Measurements from ENCODE around the gene CLIP1.
"Not testable (repeated sequence)": the region's sequence is repeated elsewhere in the genome, so short reads cannot be mapped to it uniquely, and the experiment has no call there.

Gene CLIP1

GRCh38 chr12:122366685-122367475 lies 55.6 kb downstream of the CLIP1 start:
- TF ChIP-seq, protein P1, sequence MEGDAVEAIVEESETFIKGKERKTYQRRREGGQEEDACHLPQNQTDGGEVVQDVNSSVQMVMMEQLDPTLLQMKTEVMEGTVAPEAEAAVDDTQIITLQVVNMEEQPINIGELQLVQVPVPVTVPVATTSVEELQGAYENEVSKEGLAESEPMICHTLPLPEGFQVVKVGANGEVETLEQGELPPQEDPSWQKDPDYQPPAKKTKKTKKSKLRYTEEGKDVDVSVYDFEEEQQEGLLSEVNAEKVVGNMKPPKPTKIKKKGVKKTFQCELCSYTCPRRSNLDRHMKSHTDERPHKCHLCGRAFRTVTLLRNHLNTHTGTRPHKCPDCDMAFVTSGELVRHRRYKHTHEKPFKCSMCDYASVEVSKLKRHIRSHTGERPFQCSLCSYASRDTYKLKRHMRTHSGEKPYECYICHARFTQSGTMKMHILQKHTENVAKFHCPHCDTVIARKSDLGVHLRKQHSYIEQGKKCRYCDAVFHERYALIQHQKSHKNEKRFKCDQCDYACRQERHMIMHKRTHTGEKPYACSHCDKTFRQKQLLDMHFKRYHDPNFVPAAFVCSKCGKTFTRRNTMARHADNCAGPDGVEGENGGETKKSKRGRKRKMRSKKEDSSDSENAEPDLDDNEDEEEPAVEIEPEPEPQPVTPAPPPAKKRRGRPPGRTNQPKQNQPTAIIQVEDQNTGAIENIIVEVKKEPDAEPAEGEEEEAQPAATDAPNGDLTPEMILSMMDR (IDR thresholded peaks at IDR 0.05; ENCODE audit: low read depth, low read length) = no peak
- H3K9me3 ChIP-seq (ENCODE audit: severe bottlenecking) = no peaks in the 10 kb centered on the region
- no peak overlapping the region for H3K4me3 ChIP-seq (ENCODE audit: low read depth, low read length)
- no peak overlapping the region for H3K27ac ChIP-seq
- no peaks in the 10 kb centered on the region for H3K27me3 ChIP-seq (ENCODE audit: insufficient read depth, low read depth, severe bottlenecking)
- no peak for DNase-seq
- H3K36me3 ChIP-seq = peaks cover 9% of the 10 kb centered on the region

GRCh38 chr12:122365226-122365625 lies 57.2 kb downstream of the CLIP1 start:
- not testable (repeated sequence) for H3K27ac ChIP-seq; H3K4me3 ChIP-seq (ENCODE audit: low read depth, low read length); DNase-seq; H3K9me3 ChIP-seq (ENCODE audit: severe bottlenecking); H3K27me3 ChIP-seq (ENCODE audit: insufficient read depth, low read depth, severe bottlenecking)
- H3K36me3 ChIP-seq = peaks cover 20% of the 10 kb centered on the region

GRCh38 chr12:122363782-122364181 lies 58.7 kb downstream of the CLIP1 start:
- H3K9me3 ChIP-seq (ENCODE audit: severe bottlenecking) = no peaks in the 10 kb centered on the region
- TF ChIP-seq, protein P1 (IDR thresholded peaks at IDR 0.05; ENCODE audit: low read depth, low read length) = no peak
- no peaks in the 10 kb centered on the region for H3K27me3 ChIP-seq (ENCODE audit: insufficient read depth, low read depth, severe bottlenecking)
- peaks cover 20% of the 10 kb centered on the region for H3K36me3 ChIP-seq
- no peak overlapping the region for H3K4me3 ChIP-seq (ENCODE audit: low read depth, low read length)
- no peak for DNase-seq
- H3K27ac ChIP-seq = no peak overlapping the region

DNA sequence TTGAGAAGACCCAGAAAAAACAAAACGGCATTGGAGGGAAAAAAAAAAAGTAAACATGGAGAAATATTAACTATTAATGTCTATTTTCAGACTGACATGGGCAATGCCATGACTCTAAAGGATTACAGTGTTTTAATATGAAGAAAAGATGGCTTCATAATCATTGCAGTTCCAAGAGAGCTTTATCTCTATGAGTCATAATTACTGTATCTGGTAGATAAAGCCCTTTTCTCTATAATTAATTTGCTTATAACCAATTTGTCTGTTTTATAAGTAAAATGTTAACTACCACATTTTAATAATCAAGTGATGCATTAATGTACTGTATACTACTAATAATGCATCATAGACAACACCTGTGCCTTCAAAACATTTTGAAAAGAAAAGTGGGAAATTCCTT lies 59.7 kb downstream of the CLIP1 start:
- H3K36me3 ChIP-seq = peaks cover 20% of the 10 kb centered on the region
- H3K27ac ChIP-seq = no peak overlapping the region
- TF ChIP-seq, protein P1 (IDR thresholded peaks at IDR 0.05; ENCODE audit: low read depth, low read length) = no peak
- no peak for DNase-seq
- no peaks in the 10 kb centered on the region for H3K9me3 ChIP-seq (ENCODE audit: severe bottlenecking)
- H3K4me3 ChIP-seq (ENCODE audit: low read depth, low read length) = no peak overlapping the region
- H3K27me3 ChIP-seq (ENCODE audit: insufficient read depth, low read depth, severe bottlenecking) = no peaks in the 10 kb centered on the region

DNA sequence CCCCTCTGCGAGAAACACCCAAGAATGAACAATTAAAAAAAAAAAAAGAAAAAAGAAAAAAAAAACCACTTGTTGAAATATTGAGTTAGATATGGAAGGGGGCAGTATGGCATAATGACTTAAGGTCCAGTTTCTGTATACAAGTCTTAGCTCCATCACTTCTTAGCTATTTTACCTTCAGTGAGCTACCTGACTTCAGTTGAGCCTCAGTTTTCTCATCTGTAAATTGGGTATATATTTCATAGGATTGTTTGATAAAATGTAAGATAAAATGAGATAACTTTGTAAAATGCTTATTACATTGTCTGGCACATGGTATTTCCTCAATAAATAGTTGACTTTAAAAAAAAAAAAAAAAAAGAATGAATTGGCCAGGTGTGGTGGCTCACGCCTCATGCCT lies 64.1 kb downstream of the CLIP1 start:
- DNase-seq; H3K9me3 ChIP-seq (ENCODE audit: severe bottlenecking); H3K27ac ChIP-seq; H3K27me3 ChIP-seq (ENCODE audit: insufficient read depth, low read depth, severe bottlenecking); H3K4me3 ChIP-seq (ENCODE audit: low read depth, low read length): not testable (repeated sequence)
- H3K36me3 ChIP-seq = peaks cover 34% of the 10 kb centered on the region

DNA sequence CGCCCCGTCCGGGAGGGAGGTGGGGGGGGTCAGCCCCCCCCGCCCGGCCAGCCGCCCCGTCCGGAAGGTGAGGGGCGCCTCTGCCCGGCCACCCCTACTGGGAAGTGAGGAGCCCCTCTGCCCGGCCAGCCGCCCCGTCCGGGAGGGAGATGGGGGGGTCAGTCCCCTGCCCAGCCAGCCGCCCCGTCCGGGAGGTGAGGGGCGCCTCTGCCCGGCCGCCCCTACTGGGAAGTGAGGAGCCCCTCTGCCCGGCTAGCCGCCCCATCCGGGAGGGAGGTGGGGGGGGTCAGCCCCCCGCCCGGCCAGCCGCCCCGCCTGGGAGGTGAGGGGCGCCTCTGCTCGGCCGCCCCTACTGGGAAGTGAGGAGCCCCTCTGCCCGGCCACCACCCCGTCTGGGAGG lies 64.9 kb downstream of the CLIP1 start:
- H3K9me3 ChIP-seq (ENCODE audit: severe bottlenecking); H3K27me3 ChIP-seq (ENCODE audit: insufficient read depth, low read depth, severe bottlenecking); H3K4me3 ChIP-seq (ENCODE audit: low read depth, low read length); DNase-seq; H3K27ac ChIP-seq: not testable (repeated sequence)
- peaks cover 31% of the 10 kb centered on the region for H3K36me3 ChIP-seq

- not testable (repeated sequence) for DNase-seq; H3K27ac ChIP-seq; H3K4me3 ChIP-seq (ENCODE audit: low read depth, low read length); H3K27me3 ChIP-seq (ENCODE audit: insufficient read depth, low read depth, severe bottlenecking); H3K9me3 ChIP-seq (ENCODE audit: severe bottlenecking)
- peaks cover 36% of the 10 kb centered on the region for H3K36me3 ChIP-seq
Observed at GRCh38 chr12:122356991-122357390, 65.5 kb downstream of the CLIP1 start.

DNA sequence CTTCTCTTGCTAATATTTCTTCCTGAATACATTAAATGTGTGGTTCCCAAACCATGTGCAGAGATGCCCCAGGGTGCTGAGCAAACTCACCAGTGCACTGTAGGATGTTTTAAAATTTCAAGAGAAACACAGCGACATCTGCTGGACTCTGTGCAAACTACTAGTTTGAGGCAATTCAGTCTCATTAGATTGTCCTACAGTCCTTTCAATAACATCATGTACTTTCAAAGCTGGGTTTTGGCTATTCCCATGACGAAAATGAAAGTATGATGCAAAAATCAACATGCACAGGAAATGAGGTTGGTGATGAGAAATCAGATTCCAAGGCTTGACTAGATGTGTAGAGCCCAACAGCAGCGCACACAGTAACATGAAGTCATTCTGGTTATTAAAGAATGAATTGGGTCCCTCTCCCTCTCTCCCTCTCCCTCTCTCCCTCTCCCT lies 66.3 kb downstream of the CLIP1 start:
- H3K27ac ChIP-seq = peak overlapping the region; percentile 56
- H3K9me3 ChIP-seq (ENCODE audit: severe bottlenecking) = no peaks in the 10 kb centered on the region
- TF ChIP-seq, protein P1 (IDR thresholded peaks at IDR 0.05; ENCODE audit: low read depth, low read length) = peak; percentile 66
- DNase-seq = peak; percentile 42
- H3K36me3 ChIP-seq = peaks cover 31% of the 10 kb centered on the region
- no peak overlapping the region for H3K4me3 ChIP-seq (ENCODE audit: low read depth, low read length)
- no peaks in the 10 kb centered on the region for H3K27me3 ChIP-seq (ENCODE audit: insufficient read depth, low read depth, severe bottlenecking)

Data from WERI-Rb-1 (cell line).